ENCODE results near the gene C1GALT1. TPM values are rescaled to one million over a fixed set of nuclear protein-coding genes. Genes with fewer than 3 reads are reported as not detected.
A peak's percentile ranks its signal among the peaks of the same experiment; 100 is the strongest.

The C1GALT1 gene
- total RNA-seq, 1 donor from 2014 or later = 25.2 TPM

DNA sequence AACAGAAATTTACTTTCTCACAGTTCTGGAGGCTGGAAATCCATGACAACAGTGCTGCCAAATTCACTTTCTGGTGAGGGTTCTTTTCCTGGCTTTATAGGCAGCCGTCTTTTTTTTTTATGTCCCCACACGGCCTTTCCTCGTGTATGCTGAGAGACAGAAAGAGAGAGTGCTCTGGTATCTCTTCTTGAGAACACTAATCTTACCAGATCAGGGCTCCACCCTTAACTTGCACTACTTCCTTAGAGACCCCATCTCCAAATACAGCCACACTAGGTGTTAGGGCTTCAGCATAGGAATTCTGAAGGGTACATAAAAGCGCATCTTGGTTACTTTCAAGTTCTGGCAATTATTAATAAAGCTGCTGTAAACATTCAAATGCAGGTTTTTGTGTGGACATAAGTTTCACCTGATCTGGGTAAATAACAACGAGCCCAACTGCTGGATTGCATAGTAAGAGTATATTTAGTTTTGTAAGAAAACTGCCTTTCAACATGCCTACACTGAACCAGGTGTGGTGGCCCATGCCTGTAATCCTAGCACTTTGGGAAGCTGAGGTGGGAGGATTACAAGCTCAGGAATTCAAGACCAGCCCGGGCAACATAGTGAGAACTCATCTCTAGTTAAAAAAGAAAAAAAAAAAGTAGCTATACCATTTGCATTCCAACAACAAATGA lies 8.2 kb upstream of the C1GALT1 start:
- TF ChIP-seq, protein P1, sequence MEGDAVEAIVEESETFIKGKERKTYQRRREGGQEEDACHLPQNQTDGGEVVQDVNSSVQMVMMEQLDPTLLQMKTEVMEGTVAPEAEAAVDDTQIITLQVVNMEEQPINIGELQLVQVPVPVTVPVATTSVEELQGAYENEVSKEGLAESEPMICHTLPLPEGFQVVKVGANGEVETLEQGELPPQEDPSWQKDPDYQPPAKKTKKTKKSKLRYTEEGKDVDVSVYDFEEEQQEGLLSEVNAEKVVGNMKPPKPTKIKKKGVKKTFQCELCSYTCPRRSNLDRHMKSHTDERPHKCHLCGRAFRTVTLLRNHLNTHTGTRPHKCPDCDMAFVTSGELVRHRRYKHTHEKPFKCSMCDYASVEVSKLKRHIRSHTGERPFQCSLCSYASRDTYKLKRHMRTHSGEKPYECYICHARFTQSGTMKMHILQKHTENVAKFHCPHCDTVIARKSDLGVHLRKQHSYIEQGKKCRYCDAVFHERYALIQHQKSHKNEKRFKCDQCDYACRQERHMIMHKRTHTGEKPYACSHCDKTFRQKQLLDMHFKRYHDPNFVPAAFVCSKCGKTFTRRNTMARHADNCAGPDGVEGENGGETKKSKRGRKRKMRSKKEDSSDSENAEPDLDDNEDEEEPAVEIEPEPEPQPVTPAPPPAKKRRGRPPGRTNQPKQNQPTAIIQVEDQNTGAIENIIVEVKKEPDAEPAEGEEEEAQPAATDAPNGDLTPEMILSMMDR (IDR thresholded peaks at IDR 0.05) = no peak
- H3K4me1 Mint-ChIP-seq (ENCODE audit: low read depth) = peaks cover 21% of the 10 kb centered on the region
- H3K36me3 Mint-ChIP-seq (ENCODE audit: low read depth) = peaks cover 10% of the 10 kb centered on the region
- DNase-seq (ENCODE audit: low spot score) = no peak
- no peaks in the 10 kb centered on the region for H3K27me3 Mint-ChIP-seq (ENCODE audit: low read depth)
- no peak overlapping the region for H3K4me3 Mint-ChIP-seq (ENCODE audit: unreplicated experiment)
- no peak overlapping the region for H3K27ac Mint-ChIP-seq (ENCODE audit: unreplicated experiment)
- H3K9me3 Mint-ChIP-seq (ENCODE audit: low read depth) = peaks cover 35% of the 10 kb centered on the region

DNA sequence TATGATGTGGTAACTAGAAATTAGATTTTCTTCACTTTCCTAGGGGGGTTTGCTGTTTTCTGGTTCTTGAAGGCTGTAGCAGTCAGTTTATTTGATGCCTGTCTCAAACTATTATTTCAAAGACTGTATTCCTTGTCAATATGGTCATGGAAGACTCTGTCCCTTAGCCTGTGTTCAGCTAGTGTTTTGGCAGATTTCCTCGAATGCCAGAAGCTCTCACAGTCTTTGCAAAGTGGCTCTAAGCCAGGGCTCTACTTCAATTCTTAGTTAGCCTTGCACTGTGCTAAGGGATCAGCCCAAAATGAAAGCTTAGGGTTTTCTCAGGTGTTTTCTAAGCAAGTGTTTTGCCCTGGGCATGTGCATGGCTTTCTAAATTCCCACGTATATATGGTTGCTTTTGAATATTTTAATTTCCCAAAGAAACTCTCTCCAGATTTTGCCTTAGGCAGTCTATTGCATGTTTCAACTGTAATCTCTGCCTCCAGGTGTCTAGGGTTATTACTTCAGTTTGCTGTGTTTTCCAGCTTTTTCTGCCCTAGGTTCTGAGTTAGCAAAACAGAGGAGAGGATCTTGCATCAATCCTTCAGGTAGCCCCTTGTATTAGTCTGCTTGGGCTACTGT lies 7.2 kb upstream of the C1GALT1 start:
- peaks cover 21% of the 10 kb centered on the region for H3K4me1 Mint-ChIP-seq (ENCODE audit: low read depth)
- TF ChIP-seq, protein P1 (IDR thresholded peaks at IDR 0.05) = no peak
- H3K9me3 Mint-ChIP-seq (ENCODE audit: low read depth) = peaks cover 28% of the 10 kb centered on the region
- no peak for DNase-seq (ENCODE audit: low spot score)
- no peak overlapping the region for H3K4me3 Mint-ChIP-seq (ENCODE audit: unreplicated experiment)
- no peak overlapping the region for H3K27ac Mint-ChIP-seq (ENCODE audit: unreplicated experiment)
- peaks cover 9% of the 10 kb centered on the region for H3K36me3 Mint-ChIP-seq (ENCODE audit: low read depth)
- H3K27me3 Mint-ChIP-seq (ENCODE audit: low read depth) = no peaks in the 10 kb centered on the region

DNA sequence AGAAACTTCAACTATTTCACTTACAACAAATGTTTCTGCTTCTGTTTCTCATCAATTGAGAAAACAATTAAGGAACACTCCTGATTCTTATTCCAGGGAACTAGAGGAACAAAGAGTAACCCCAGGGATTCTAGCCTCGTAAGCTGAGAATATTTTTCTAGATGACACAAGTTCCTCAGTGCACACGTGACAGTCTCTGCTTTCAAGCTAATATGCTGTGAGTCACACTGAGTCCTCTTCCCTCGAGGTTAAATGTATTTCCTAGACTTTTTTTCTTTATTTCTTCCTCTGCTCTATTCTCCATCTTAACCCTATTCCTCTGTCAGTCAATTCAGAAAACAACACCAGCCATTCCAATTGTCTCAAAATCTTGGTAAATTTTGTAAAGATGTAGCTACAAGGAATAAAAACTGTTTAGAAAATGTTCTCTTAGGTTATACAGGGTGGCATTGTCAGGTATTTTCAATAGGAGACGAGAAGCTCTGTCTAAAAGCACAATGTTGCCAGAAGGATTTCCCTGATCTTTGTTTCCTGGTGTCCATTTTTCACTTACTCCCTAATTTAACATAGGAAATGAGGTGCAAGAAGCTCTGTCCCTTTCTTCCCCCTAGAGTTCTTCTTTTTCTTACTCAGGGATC lies 5.8 kb upstream of the C1GALT1 start:
- Mint-ChIP-seq H3K36me3 (ENCODE audit: low read depth) (peaks cover 9% of the 10 kb centered on the region), H3K4me1 (ENCODE audit: low read depth) (peaks cover 27% of the 10 kb centered on the region), H3K9me3 (ENCODE audit: low read depth) (peaks cover 18% of the 10 kb centered on the region), H3K27ac (ENCODE audit: unreplicated experiment) (peak overlapping the region; percentile 92), H3K4me3 (ENCODE audit: unreplicated experiment) (no peak overlapping the region), H3K27me3 (ENCODE audit: low read depth) (no peaks in the 10 kb centered on the region)
- DNase-seq (ENCODE audit: low spot score) = no peak
- TF ChIP-seq, protein P1 (IDR thresholded peaks at IDR 0.05) = no peak

DNA sequence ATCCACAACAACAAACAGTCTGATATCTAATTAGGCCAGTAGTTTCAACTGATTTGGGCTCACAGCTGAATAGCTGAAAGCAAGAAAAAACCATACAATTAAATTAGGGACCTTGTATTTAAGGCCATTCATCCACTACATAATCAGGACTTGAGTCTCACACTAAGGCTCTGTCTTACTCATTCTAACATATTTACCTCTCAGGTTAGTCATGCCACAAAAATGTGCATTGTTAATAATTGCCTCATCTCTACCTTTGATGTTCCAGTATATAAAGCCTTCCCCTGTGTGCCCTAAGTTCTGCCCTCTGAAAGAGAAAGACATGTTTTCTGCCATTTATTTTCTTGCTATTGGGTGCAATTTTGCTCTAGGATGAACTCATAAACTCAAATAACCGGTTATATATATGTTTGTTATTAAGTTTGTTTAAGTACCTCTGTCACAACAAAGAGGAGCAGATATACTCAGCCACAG lies 5.3 kb upstream of the C1GALT1 start:
- H3K36me3 Mint-ChIP-seq (ENCODE audit: low read depth) = peaks cover 9% of the 10 kb centered on the region
- H3K27me3 Mint-ChIP-seq (ENCODE audit: low read depth) = no peaks in the 10 kb centered on the region
- H3K4me3 Mint-ChIP-seq (ENCODE audit: unreplicated experiment) = no peak overlapping the region
- TF ChIP-seq, protein P1 (IDR thresholded peaks at IDR 0.05) = no peak
- peak overlapping the region; percentile 92 for H3K27ac Mint-ChIP-seq (ENCODE audit: unreplicated experiment)
- peaks cover 27% of the 10 kb centered on the region for H3K4me1 Mint-ChIP-seq (ENCODE audit: low read depth)
- DNase-seq (ENCODE audit: low spot score) = no peak
- peaks cover 15% of the 10 kb centered on the region for H3K9me3 Mint-ChIP-seq (ENCODE audit: low read depth)

DNA sequence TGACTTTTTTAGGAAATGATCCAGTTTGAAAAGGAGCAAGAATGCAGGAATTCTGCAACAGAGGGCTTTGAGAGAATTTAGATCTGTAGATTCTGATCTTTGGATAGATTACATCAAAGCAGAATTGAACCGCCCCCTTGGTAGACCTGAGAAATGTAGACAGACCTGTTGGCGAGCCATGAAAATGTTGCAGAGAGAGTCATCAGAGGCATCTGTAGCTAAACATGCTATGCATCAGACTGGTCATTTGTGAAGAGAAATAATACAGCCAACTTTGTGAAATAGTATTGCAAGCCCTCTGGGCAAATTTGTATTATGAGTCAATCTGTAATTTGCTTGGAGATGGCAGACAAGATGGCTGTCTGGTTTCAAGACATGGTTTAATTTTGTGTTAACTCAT lies 4.3 kb upstream of the C1GALT1 start:
- TF ChIP-seq, protein P1 (IDR thresholded peaks at IDR 0.05) = no peak
- H3K27ac Mint-ChIP-seq (ENCODE audit: unreplicated experiment) = no peak overlapping the region

More for the DNA sequence above, 4.3 kb upstream of the C1GALT1 start:
- peaks cover 5% of the 10 kb centered on the region for H3K36me3 Mint-ChIP-seq (ENCODE audit: low read depth)
- peaks cover 27% of the 10 kb centered on the region for H3K4me1 Mint-ChIP-seq (ENCODE audit: low read depth)
- no peak overlapping the region for H3K4me3 Mint-ChIP-seq (ENCODE audit: unreplicated experiment)
- peaks cover 7% of the 10 kb centered on the region for H3K9me3 Mint-ChIP-seq (ENCODE audit: low read depth)
- no peaks in the 10 kb centered on the region for H3K27me3 Mint-ChIP-seq (ENCODE audit: low read depth)
- no peak for DNase-seq (ENCODE audit: low spot score)
